ENCODE data around the gene RTTN. TPM values are rescaled to one million over a fixed set of nuclear protein-coding genes. Genes with fewer than 3 reads are reported as not detected.

RTTN gene
- total and polyA plus RNA-seq, 2 of the 13 experiments (the other 11 are each of a cell fraction or from before 2014, with no cell fraction given) = 5.4 to 18.7 TPM

- no peak overlapping the region for H3K9ac ChIP-seq (ENCODE audit: insufficient read depth, low read depth, low read length)
- ATAC-seq = no peak
- DNase-seq (ENCODE audit: low spot score) = peak; percentile 6
- CTCF ChIA-PET (ENCODE audit: low intra/inter-chr PET ratio, low total read pairs) = no interaction called here
- no peak for FAIRE-seq
- H3K27me3 ChIP-seq (ENCODE audit: control insufficient read depth in 1 of 2, insufficient read depth in 2 of 2, low read length in 2 of 2) = no peaks in the 10 kb centered on the region
- in situ Hi-C loops (cut with HindIII; ENCODE audit: extremely low pct_ligation_motif_present, low pct_unique_long_range_greater_than_20kb) = no loop called here
- BruUV-seq (replicated peaks) = no TSS peak
- no peak overlapping the region for H3K4me3 ChIP-seq (replicated peaks in 1 of 3; ENCODE audit: insufficient read depth in 1 of 3, low read depth in 2 of 3, low read length in 3 of 3)
- peaks cover 18% of the 10 kb centered on the region for H3K9me3 ChIP-seq (ENCODE audit: low read length)
- H3K4me1 ChIP-seq (ENCODE audit: insufficient read depth, low read length) = no peaks in the 10 kb centered on the region
- H3K27ac ChIP-seq (ENCODE audit: extremely low read length, insufficient read depth, low read length) = no peak overlapping the region
- TF ChIP-seq ATF7 (IDR thresholded peaks at IDR 0.05) (peak; percentile 47), ATF7 (CRISPR knock-in tag; IDR thresholded peaks at IDR 0.05) (no peak), FOSL2 (CRISPR knock-in tag; IDR thresholded peaks at IDR 0.05) (0 out of 2 replicates have a peak, but pooled peaks have one; percentile 13), TEAD2 (CRISPR knock-in tag; IDR thresholded peaks at IDR 0.05) (no peak), CEBPB (IDR thresholded peaks at IDR 0.05; ENCODE audit: borderline replicate concordance, low read depth, low read length) (peak; percentile 32; the same call in 1 of the 2 replicates)
- TF ChIP-seq, protein P1, sequence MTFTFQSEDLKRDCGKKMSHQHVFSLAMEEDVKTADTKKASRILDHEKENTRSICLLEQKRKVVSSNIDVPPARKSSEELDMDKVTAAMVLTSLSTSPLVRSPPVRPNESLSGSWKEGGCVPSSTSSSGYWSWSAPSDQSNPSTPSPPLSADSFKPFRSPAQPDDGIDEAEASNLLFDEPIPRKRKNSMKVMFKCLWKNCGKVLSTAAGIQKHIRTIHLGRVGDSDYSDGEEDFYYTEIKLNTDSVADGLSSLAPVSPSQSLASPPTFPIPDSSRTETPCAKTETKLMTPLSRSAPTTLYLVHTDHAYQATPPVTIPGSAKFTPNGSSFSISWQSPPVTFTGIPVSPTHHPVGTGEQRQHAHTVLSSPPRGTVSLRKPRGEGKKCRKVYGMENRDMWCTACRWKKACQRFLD (CRISPR knock-in tag; IDR thresholded peaks at IDR 0.05; ENCODE audit: borderline replicate concordance) = no peak
- 100% methylated on average over 1 of the region's 1 CpG for WGBS (ENCODE audit: low lambda C conversion rate)
- intact Hi-C loops (cut with micrococcal nuclease; ENCODE audit: unreplicated experiment) = no loop called here
- POLR2A ChIA-PET = no interaction called here
- no peaks in the 10 kb centered on the region for H3K79me2 ChIP-seq (ENCODE audit: insufficient read depth, low read length)
- no peaks in the 10 kb centered on the region for H4K20me1 ChIP-seq (ENCODE audit: insufficient read depth, low read length)
- no peaks in the 10 kb centered on the region for H3K36me3 ChIP-seq (replicated peaks in 1 of 2; ENCODE audit: control insufficient read depth in 1 of 2, insufficient read depth in 2 of 2, low read length in 2 of 2)
- H2AFZ ChIP-seq (ENCODE audit: low read length) = no peak overlapping the region
- H3K4me2 ChIP-seq (ENCODE audit: low read depth, low read length) = no peak overlapping the region
Observed at GRCh38 chr18:69974365-69974764, 231.1 kb downstream of the RTTN start.

DNA sequence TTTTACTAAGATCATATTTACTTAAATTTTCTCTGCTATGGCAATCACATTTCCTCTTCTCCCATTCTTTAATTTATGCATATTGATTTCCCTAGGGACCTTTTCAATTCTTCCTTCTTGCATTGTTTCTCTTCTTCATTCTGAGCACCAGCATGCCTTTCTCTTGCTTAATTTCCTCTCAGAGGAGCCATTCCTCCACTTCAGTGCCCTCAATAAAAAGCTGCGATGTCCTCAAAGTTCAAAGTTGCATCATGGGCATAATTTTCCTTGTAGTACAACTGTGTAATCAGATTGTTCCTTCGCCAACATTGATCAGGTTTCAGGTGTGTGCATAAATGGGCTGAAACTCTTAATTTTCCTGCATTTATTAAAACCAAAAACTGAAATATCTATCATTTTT, 236.0 kb downstream of the RTTN start:
- H3K4me2 ChIP-seq (ENCODE audit: low read depth, low read length) = no peak overlapping the region
- in situ Hi-C loops (cut with HindIII; ENCODE audit: extremely low pct_ligation_motif_present, low pct_unique_long_range_greater_than_20kb) = no loop called here
- no peaks in the 10 kb centered on the region for H4K20me1 ChIP-seq (ENCODE audit: insufficient read depth, low read length)
- no peak overlapping the region for H3K4me3 ChIP-seq (replicated peaks in 1 of 3; ENCODE audit: insufficient read depth in 1 of 3, low read depth in 2 of 3, low read length in 3 of 3)
- no peaks in the 10 kb centered on the region for H3K36me3 ChIP-seq (replicated peaks in 1 of 2; ENCODE audit: control insufficient read depth in 1 of 2, insufficient read depth in 2 of 2, low read length in 2 of 2)
- no peak for TF ChIP-seq ZNF441 (CRISPR knock-in tag; IDR thresholded peaks at IDR 0.05; ENCODE audit: borderline replicate concordance)
- no peak for TF ChIP-seq MEF2D (CRISPR knock-in tag; IDR thresholded peaks at IDR 0.05)
- no peak for TF ChIP-seq ZBTB7A (CRISPR knock-in tag; IDR thresholded peaks at IDR 0.05)
- no peak for TF ChIP-seq PRDM4 (CRISPR knock-in tag; IDR thresholded peaks at IDR 0.05; ENCODE audit: borderline replicate concordance)
- TF ChIP-seq ZFP91 (CRISPR knock-in tag; IDR thresholded peaks at IDR 0.05; ENCODE audit: borderline replicate concordance) = no peak
- TF ChIP-seq CREM (IDR thresholded peaks at IDR 0.05) = no peak
- no peak for TF ChIP-seq CREM (CRISPR knock-in tag; IDR thresholded peaks at IDR 0.05)
- TF ChIP-seq RBFOX2 (IDR thresholded peaks at IDR 0.05; ENCODE audit: low read depth, low read length) = no peak
- no peaks in the 10 kb centered on the region for H3K79me2 ChIP-seq (ENCODE audit: insufficient read depth, low read length)
- FAIRE-seq (no peak), DNase-seq (ENCODE audit: low spot score) (no peak), ATAC-seq (no peak)
- H3K27me3 ChIP-seq (ENCODE audit: control insufficient read depth in 1 of 2, insufficient read depth in 2 of 2, low read length in 2 of 2) = no peaks in the 10 kb centered on the region
- CTCF ChIA-PET (ENCODE audit: low intra/inter-chr PET ratio, low total read pairs) = no interaction called here
- WGBS (ENCODE audit: low lambda C conversion rate) = 95% methylated on average over 2 of the region's 2 CpGs
- no TSS peak for BruUV-seq (replicated peaks)
- H3K9me3 ChIP-seq (ENCODE audit: low read length) = peaks cover 18% of the 10 kb centered on the region
- intact Hi-C loops (cut with micrococcal nuclease; ENCODE audit: unreplicated experiment) = no loop called here
- H3K4me1 ChIP-seq (ENCODE audit: insufficient read depth, low read length) = no peaks in the 10 kb centered on the region
- POLR2A ChIA-PET = no interaction called here
- H3K27ac ChIP-seq (ENCODE audit: extremely low read length, insufficient read depth, low read length) = no peak overlapping the region
- H3K9ac ChIP-seq (ENCODE audit: insufficient read depth, low read depth, low read length) = no peak overlapping the region
- H2AFZ ChIP-seq (ENCODE audit: low read length) = no peak overlapping the region
